HFF-Myc (cell line): ENCODE data around the gene EPHB2.

Experiments
- DNase-seq: peaks from one replicate; pipeline ENCODE4 v3.0.0-alpha.2; 2011; ENCODE audit warnings: low read depth; ENCODE audit errors: extremely low read depth
- H3K4me3 ChIP-seq: replicated peaks from 2 replicates; pipeline ENCODE4 v1.5.1; 2011; ENCODE audit warnings: low read depth, mild to moderate bottlenecking, control low read depth, low read length
- TF ChIP-seq, protein P1 (sequence below): IDR thresholded peaks from 2 replicates; pipeline ENCODE4 v1.5.1; 2012; ENCODE audit warnings: mild to moderate bottlenecking, low read depth, low read length, control low read depth; ENCODE audit errors: missing control alignments

Gene EPHB2

DNA sequence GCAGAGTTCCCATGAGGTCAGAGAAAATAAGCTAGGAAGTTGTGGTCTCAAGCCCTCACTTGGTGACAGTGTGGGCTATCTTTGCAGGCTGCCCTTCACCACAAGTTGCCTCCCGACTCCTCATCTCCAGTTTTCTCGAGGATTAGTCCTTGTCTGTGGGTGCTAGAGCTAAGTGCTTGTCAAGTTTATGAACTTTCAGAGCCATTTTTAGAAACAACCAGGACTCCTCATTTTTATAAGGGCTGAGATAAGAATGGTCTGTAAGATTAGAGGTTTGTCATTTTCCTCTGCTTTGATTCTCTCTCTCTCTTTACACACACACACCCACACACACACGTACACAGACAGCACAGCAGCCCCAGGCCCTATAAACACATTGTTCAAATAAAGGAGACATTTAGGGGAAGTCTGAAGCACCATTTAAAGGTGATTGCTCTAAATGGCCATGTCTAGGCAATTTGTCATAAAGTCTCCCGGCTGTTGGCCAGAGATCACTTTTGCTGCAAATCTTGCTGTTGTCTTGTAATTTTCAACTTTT, 134.8 kb downstream of the EPHB2 start:
- DNase-seq, result no peak
- TF ChIP-seq, protein P1, sequence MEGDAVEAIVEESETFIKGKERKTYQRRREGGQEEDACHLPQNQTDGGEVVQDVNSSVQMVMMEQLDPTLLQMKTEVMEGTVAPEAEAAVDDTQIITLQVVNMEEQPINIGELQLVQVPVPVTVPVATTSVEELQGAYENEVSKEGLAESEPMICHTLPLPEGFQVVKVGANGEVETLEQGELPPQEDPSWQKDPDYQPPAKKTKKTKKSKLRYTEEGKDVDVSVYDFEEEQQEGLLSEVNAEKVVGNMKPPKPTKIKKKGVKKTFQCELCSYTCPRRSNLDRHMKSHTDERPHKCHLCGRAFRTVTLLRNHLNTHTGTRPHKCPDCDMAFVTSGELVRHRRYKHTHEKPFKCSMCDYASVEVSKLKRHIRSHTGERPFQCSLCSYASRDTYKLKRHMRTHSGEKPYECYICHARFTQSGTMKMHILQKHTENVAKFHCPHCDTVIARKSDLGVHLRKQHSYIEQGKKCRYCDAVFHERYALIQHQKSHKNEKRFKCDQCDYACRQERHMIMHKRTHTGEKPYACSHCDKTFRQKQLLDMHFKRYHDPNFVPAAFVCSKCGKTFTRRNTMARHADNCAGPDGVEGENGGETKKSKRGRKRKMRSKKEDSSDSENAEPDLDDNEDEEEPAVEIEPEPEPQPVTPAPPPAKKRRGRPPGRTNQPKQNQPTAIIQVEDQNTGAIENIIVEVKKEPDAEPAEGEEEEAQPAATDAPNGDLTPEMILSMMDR, result no peak
- no peak overlapping the region for H3K4me3 ChIP-seq

DNA sequence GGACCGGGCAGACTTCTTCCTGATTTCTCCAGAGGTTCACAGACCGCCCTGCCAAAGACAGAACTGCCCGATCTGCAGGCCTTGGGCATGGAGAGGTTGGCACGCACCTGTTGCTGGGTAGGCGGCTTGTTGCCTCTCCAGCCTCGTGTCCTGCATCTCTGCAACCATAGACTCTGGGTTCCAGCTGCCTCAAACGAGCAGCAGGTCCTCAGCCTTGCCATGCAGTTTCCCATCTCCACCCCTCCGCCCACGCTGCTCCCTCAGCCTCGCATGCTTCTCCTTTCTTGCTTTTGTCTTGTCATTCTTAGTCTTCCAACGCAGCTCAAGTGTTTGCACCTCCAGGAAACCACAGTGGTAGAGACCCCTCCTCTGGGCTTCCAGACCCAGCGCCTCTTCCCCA, 135.8 kb downstream of the EPHB2 start:
- TF ChIP-seq, protein P1, result no peak
- DNase-seq, result no peak
- no peak overlapping the region for H3K4me3 ChIP-seq

DNA sequence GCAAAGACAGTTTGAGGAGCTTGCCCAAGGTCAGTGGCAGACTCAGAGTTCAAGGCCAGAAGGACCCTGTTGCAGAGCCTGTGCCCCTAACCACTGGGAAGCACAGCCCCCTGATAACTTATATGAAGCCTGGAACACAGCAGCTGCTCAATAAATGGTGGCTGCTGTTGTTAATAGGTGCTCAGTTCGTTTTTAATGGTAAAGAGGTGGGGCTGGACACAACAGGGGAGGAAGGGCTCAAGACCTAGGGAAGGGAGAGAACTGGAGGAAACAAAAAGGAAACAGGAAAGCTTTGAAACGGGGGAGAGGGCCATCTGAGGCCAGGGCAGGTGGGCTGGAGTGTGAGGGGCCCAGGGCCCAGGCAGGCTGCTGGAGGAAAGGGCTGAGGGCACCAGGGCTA, 136.6 kb downstream of the EPHB2 start:
- DNase-seq, result no peak
- TF ChIP-seq, protein P1, result no peak

DNA sequence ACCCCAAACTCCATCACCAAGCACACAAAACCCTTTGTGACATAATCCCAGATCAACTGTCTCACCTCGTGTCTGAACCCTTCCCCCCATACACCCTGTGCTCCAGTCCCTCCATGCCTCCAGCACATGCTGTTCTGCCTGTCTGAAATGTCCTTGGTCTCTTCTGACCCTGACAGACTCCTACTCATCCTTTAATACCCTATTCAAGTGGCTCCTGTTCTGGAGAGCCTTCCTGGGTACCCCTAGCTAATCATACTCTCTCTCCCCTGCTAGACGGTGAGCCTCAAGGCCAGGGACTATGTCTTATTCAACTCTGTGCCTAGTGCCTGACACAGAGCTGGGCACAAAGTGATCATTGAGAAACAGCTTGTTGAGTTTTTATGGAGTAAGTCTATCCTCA, 137.1 kb downstream of the EPHB2 start:
- no peak overlapping the region for H3K4me3 ChIP-seq
- TF ChIP-seq, protein P1, result no peak
- DNase-seq, result no peak

More for the DNA sequence above, 136.6 kb downstream of the EPHB2 start:
- H3K4me3 ChIP-seq, result no peak overlapping the region

DNA sequence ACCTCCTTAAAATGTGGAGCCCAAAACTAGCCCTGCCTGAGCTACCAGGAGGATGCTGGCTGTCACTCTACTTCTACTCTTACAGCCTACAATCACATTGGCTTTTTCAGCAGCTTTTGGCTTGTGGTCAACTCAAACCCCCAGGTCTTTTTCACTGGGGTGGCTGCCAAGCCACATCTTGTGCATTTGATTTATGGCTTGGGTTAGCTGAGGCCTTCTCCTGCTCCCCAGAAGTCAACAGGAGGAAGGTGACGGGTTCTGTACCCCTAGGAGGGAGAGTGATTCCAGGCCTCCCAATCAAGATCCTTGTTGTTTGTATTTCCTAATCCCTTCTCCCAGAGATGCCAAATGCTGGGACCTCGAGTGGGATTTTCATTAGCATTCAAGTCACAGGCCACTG, 137.8 kb downstream of the EPHB2 start:
- no peak for DNase-seq
- no peak overlapping the region for H3K4me3 ChIP-seq
- TF ChIP-seq, protein P1, result no peak

DNA sequence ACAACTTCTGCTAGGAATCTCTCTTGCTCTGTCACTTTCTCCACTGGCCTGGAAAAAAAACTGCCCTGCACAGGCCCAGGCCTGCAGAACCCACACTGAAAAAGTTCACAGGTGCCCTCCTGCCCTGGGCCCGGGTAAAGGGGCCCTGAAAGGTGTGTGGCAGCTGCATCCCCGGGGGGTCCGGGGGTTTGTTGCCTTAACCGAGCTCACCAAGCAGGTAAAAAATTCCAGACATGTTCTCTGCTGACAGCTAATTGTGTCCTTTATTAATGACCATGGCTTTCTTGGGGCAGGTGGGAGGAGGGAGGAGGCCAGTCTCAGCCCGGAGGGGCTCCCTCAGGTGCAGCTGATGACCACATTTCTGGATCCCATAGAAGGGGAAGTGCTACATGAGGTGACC, 139.1 kb downstream of the EPHB2 start:
- no peak for DNase-seq
- TF ChIP-seq, protein P1, result no peak
- H3K4me3 ChIP-seq, result no peak overlapping the region

DNA sequence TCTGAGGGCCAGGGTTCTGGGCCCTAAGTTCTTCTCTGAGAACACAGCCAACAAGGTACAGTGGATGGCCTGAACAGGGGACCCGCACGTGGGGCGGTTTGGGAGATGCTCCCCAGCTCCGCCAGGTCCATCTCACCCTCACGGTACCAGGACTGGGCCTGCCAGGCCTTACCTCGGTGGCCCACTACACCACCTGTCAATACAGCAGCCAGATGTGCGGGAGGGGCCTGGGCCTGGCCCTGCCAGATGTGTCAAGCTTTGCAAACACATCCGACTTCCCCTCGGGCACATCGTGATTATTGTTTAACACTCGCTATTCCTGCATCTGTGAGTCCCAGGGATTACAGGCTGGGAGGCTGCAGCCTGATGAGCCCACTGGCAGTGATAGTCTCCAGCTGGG, 139.6 kb downstream of the EPHB2 start:
- TF ChIP-seq, protein P1, result no peak
- no peak overlapping the region for H3K4me3 ChIP-seq
- DNase-seq, result no peak
